ENCODE results near the gene IP6K3.
A peak's percentile ranks its signal among the peaks of the same experiment; 100 is the strongest.

Gene IP6K3

DNA sequence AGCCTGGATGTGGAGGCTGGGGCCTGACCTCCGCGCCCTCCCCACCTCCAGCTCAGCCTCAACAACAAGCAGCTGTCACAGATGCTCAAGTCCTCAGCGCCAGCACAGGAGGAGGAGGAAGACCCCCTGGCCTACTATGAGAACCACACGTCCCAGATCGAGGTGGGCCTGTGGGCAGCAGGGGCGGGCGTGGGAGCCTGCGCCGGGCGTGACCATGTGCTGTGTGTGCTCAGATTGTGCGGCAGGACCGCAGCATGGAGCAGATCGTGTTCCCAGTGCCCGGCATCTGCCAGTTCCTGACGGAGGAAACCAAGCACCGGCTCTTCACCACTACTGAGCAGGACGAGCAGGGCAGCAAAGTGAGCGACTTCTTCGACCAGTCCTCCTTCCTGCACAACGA is 58.7 kb downstream of the IP6K3 start:
- Histone ChIP-seq H2AK5ac (ENCODE audit: low read depth, low read length) (no peak overlapping the region), H3K27ac (replicated peaks; ENCODE audit: low read length) (no peak overlapping the region), H3K23ac (ENCODE audit: low read depth, low read length, poor library complexity) (peak overlapping the region; percentile 37), H2BK120ac (ENCODE audit: low read depth, low read length) (no peak overlapping the region), H3K27me3 (ENCODE audit: control insufficient read depth in 3 of 3, insufficient read depth in 3 of 3, low read depth in 1 of 3, low read length in 3 of 3) (no peaks in the 10 kb centered on the region), H4K8ac (ENCODE audit: low read depth, low read length) (no peak overlapping the region), H3K9me3 (replicated peaks in 1 of 2; ENCODE audit: control insufficient read depth in 2 of 2, insufficient read depth in 1 of 2, low read depth in 1 of 2, low read length in 2 of 2) (no peaks in the 10 kb centered on the region), H3K4me3 (ENCODE audit: low read length in 2 of 2) (no peak overlapping the region), H3K18ac (ENCODE audit: low read length) (no peak overlapping the region), H3K4me2 (ENCODE audit: insufficient read depth, low read length, poor library complexity, severe bottlenecking) (no peak overlapping the region), H2AFZ (ENCODE audit: low read length) (no peak overlapping the region), H2BK15ac (ENCODE audit: low read length) (no peak overlapping the region), H3K4me1 (ENCODE audit: control insufficient read depth in 2 of 2, insufficient read depth in 1 of 2, low read depth in 1 of 2, low read length in 2 of 2) (peaks cover 0 to 12% of the 10 kb centered on the region in 2 donors), H3K14ac (ENCODE audit: low read length) (peak overlapping the region; percentile 10), H3K4ac (ENCODE audit: low read length) (no peak overlapping the region), H3K36me3 (replicated peaks in 1 of 2; ENCODE audit: control insufficient read depth in 2 of 2, insufficient read depth in 2 of 2, low read length in 2 of 2) (peaks cover 0 to 2% of the 10 kb centered on the region in 2 donors), H2BK5ac (ENCODE audit: low read length) (no peak overlapping the region), H4K91ac (ENCODE audit: low read depth, low read length, poor library complexity) (no peak overlapping the region), H3K9ac (ENCODE audit: low read depth, low read length, poor library complexity) (no peak overlapping the region), H3K79me1 (ENCODE audit: low read depth, low read length) (peaks cover 2% of the 10 kb centered on the region), H2BK12ac (ENCODE audit: low read length) (no peak overlapping the region)
- WGBS, 2 donors (ENCODE audit: extremely low coverage in 2 of 2, insufficient read length in 2 of 2, insufficient replicate concordance in 1 of 2), result no CpG with 5 or more reads among the region's 20 CpGs
- DNase-seq (ENCODE audit: low spot score), result no peak

DNA sequence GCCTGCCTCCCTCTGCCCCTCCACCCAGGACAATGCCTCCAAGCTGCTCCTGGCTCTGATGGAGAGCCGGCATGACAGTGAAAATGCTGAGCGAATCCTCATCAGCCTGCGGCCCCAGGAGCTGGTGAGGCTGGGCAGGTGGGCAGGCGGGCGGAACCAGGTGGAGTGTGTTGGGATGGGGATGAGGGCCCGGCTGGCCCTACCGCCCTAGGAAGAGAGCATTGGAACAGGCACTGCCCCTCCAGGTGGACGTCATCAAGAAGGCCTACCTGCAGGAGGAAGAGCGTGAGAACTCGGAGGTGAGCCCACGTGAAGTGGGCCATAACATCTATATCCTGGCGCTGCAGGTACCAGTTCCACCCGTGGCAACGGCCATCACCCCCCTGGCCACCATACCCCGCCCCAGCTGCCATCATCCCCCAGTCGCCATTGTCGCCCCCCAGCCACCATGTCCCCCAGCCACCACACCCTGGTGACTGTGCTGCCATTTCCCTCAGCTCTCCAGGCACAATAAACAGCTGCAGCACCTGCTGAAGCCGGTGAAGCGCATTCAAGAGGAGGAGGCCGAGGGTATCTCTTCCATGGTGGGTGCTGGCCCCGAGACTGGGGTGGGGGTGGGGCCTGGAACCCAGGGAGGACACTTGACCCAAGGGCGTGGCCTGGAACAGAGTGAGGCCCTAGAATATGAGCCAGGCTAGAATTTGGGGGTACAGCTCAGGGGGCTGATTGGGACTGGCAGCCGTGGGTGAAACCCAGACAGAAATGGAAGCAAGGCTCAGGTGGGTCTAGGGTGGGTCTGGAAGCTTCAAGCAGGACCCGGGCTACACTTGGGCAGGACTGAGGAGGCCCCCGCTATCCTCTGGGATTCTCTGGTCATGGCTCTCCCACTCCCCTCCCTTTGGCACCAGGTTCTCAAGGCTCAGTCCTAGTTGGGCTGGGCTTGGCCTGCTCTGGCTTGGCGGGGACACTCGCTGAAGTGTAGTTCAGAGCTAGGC is 59.4 kb downstream of the IP6K3 start:
- Histone ChIP-seq H3K14ac (ENCODE audit: low read length) (peak overlapping the region; percentile 10), H3K23ac (ENCODE audit: low read depth, low read length, poor library complexity) (peak overlapping the region; percentile 37), H3K9ac (ENCODE audit: low read depth, low read length, poor library complexity) (no peak overlapping the region), H3K4me2 (ENCODE audit: insufficient read depth, low read length, poor library complexity, severe bottlenecking) (no peak overlapping the region), H3K36me3 (replicated peaks in 1 of 2; ENCODE audit: control insufficient read depth in 2 of 2, insufficient read depth in 2 of 2, low read length in 2 of 2) (peaks cover 0 to 2% of the 10 kb centered on the region in 2 donors), H2AK5ac (ENCODE audit: low read depth, low read length) (no peak overlapping the region), H3K27ac (replicated peaks; ENCODE audit: low read length) (no peak overlapping the region), H3K4me1 (ENCODE audit: control insufficient read depth in 2 of 2, insufficient read depth in 1 of 2, low read depth in 1 of 2, low read length in 2 of 2) (peaks cover 0 to 11% of the 10 kb centered on the region in 2 donors), H3K4ac (ENCODE audit: low read length) (no peak overlapping the region), H2AFZ (ENCODE audit: low read length) (no peak overlapping the region), H3K9me3 (replicated peaks in 1 of 2; ENCODE audit: control insufficient read depth in 2 of 2, insufficient read depth in 1 of 2, low read depth in 1 of 2, low read length in 2 of 2) (no peaks in the 10 kb centered on the region), H2BK5ac (ENCODE audit: low read length) (no peak overlapping the region), H3K27me3 (ENCODE audit: control insufficient read depth in 3 of 3, insufficient read depth in 3 of 3, low read depth in 1 of 3, low read length in 3 of 3) (no peaks in the 10 kb centered on the region), H2BK120ac (ENCODE audit: low read depth, low read length) (no peak overlapping the region), H3K4me3 (ENCODE audit: low read length in 2 of 2) (no peak overlapping the region), H3K18ac (ENCODE audit: low read length) (no peak overlapping the region), H4K91ac (ENCODE audit: low read depth, low read length, poor library complexity) (no peak overlapping the region), H4K8ac (ENCODE audit: low read depth, low read length) (no peak overlapping the region), H2BK12ac (ENCODE audit: low read length) (no peak overlapping the region), H3K79me1 (ENCODE audit: low read depth, low read length) (peaks cover 2% of the 10 kb centered on the region), H2BK15ac (ENCODE audit: low read length) (no peak overlapping the region)
- no CpG with 5 or more reads among the region's 27 CpGs for WGBS, 2 donors (ENCODE audit: extremely low coverage in 2 of 2, insufficient read length in 2 of 2, insufficient replicate concordance in 1 of 2)
- no peak for DNase-seq (ENCODE audit: low spot score)

DNA sequence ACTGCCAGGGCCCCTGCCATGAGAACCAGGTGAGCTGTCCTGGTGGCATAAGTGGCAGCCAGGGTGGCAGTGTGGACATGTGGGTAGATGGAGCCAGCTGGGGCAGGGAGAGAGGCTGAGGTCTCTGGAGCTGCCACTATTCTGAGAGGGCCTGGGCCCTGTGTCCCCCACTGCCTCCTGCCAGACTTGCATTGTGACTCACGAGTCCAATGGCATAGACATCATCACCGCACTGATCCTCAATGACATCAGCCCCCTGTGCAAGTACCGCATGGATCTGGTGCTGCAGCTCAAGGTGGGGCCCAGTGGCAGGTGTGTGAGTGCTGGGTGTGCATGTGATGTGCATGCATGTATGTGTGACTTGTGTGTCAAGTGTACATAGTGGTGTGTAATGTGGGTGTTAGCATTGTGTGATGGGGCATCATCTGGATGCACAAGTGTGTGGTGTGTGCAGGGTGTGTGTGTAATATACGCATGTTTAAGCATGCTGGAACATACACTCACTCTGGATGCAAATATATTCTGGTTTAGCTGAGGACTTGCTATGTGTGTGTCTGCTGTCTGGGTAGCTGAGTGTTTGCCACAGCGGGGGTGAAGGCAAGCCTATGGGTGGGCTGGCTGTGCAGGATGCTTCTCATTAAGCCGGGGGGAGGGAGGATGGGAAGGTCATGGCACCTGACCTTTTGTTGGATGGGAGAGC is 60.3 kb downstream of the IP6K3 start:
- Histone ChIP-seq H3K9me3 (replicated peaks in 1 of 2; ENCODE audit: control insufficient read depth in 2 of 2, insufficient read depth in 1 of 2, low read depth in 1 of 2, low read length in 2 of 2) (no peaks in the 10 kb centered on the region), H3K18ac (ENCODE audit: low read length) (no peak overlapping the region), H4K8ac (ENCODE audit: low read depth, low read length) (no peak overlapping the region), H3K4ac (ENCODE audit: low read length) (no peak overlapping the region), H3K14ac (ENCODE audit: low read length) (no peak overlapping the region), H3K27me3 (ENCODE audit: control insufficient read depth in 3 of 3, insufficient read depth in 3 of 3, low read depth in 1 of 3, low read length in 3 of 3) (no peaks in the 10 kb centered on the region), H2BK12ac (ENCODE audit: low read length) (no peak overlapping the region), H3K9ac (ENCODE audit: low read depth, low read length, poor library complexity) (peak overlapping the region; percentile 25), H2BK15ac (ENCODE audit: low read length) (no peak overlapping the region), H3K4me1 (ENCODE audit: control insufficient read depth in 2 of 2, insufficient read depth in 1 of 2, low read depth in 1 of 2, low read length in 2 of 2) (peaks cover 0 to 4% of the 10 kb centered on the region in 2 donors), H3K4me3 (ENCODE audit: low read length in 2 of 2) (no peak overlapping the region), H2AFZ (ENCODE audit: low read length) (no peak overlapping the region), H4K91ac (ENCODE audit: low read depth, low read length, poor library complexity) (no peak overlapping the region), H3K4me2 (ENCODE audit: insufficient read depth, low read length, poor library complexity, severe bottlenecking) (no peak overlapping the region), H3K23ac (ENCODE audit: low read depth, low read length, poor library complexity) (peak overlapping the region; percentile 14), H2BK5ac (ENCODE audit: low read length) (peak overlapping the region; percentile 33), H3K36me3 (replicated peaks in 1 of 2; ENCODE audit: control insufficient read depth in 2 of 2, insufficient read depth in 2 of 2, low read length in 2 of 2) (peaks cover 0 to 2% of the 10 kb centered on the region in 2 donors), H3K79me1 (ENCODE audit: low read depth, low read length) (peaks cover 2% of the 10 kb centered on the region), H2AK5ac (ENCODE audit: low read depth, low read length) (peak overlapping the region; percentile 13), H2BK120ac (ENCODE audit: low read depth, low read length) (no peak overlapping the region), H3K27ac (replicated peaks; ENCODE audit: low read length) (no peak overlapping the region)
- WGBS, 2 donors (ENCODE audit: extremely low coverage in 2 of 2, insufficient read length in 2 of 2, insufficient replicate concordance in 1 of 2), result no CpG with 5 or more reads among the region's 6 CpGs
- no peak for DNase-seq (ENCODE audit: low spot score)
